AG10803 (cell line): ENCODE results near the gene PTPN4.

Experiments used
- DNase-seq: peaks from one replicate; pipeline ENCODE4 v3.0.0; 2010; ENCODE audit warnings: low read depth
- H3K4me3 ChIP-seq: 2 replicates; pipeline ENCODE4 v1.5.1; 2011; ENCODE audit warnings: mild to moderate bottlenecking, low read length, control low read depth
- TF ChIP-seq, protein P1 (sequence below): conservative IDR thresholded peaks from 2 replicates; pipeline ENCODE4 v1.5.1; 2011; ENCODE audit warnings: mild to moderate bottlenecking, low read length, control low read depth, inconsistent platforms

The PTPN4 gene

DNA sequence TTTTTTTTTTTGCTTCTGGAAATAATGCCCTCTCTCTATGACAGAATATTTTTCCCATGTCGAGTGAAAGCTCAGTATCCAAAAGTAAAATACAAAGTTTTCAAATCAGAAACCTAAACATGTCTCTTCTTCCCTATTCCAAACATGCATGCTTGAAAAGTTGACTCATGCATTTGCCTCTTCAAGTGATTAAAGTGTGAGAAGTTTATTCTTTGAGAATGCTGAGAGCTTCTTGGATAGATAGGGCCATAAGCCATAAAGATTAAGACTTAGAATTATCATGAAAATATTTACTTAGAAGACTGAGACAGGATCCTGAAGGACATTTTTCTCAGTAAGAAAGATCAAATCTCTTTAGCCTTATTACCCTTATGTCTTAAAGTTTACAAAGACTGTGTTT is 154.5 kb downstream of the PTPN4 start:
- TF ChIP-seq, protein P1, sequence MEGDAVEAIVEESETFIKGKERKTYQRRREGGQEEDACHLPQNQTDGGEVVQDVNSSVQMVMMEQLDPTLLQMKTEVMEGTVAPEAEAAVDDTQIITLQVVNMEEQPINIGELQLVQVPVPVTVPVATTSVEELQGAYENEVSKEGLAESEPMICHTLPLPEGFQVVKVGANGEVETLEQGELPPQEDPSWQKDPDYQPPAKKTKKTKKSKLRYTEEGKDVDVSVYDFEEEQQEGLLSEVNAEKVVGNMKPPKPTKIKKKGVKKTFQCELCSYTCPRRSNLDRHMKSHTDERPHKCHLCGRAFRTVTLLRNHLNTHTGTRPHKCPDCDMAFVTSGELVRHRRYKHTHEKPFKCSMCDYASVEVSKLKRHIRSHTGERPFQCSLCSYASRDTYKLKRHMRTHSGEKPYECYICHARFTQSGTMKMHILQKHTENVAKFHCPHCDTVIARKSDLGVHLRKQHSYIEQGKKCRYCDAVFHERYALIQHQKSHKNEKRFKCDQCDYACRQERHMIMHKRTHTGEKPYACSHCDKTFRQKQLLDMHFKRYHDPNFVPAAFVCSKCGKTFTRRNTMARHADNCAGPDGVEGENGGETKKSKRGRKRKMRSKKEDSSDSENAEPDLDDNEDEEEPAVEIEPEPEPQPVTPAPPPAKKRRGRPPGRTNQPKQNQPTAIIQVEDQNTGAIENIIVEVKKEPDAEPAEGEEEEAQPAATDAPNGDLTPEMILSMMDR = no peak
- no peak overlapping the region for H3K4me3 ChIP-seq
- DNase-seq = no peak

- TF ChIP-seq, protein P1 = no peak
- H3K4me3 ChIP-seq = no peak overlapping the region
- DNase-seq = no peak
Observed at GRCh38 chr2:119921825-119922224, 162.1 kb downstream of the PTPN4 start.

DNA sequence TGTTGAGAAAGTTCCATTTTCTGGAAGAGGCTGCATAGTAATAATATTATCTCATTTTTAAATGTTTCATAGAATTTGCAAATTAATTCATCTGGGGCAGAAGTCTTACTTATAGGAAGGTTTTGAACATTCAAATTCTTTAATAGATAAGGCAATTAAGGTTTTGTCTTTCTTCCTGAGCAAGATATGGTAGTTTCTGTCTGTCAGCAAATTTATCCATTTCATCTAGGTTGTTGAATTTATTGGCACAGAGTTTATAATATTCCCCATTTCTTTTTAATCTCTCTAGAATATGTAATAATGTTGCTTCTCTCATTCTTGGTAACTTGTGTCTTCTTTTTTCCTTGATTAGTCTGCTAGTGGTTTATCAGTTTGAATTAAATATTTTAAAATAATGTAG is 163.0 kb downstream of the PTPN4 start:
- H3K4me3 ChIP-seq = no peak overlapping the region
- DNase-seq = no peak
- TF ChIP-seq, protein P1 = no peak

GRCh38 chr2:119929537-119929936 is 169.8 kb downstream of the PTPN4 start:
- H3K4me3 ChIP-seq = no peak overlapping the region
- TF ChIP-seq, protein P1 = no peak
- no peak for DNase-seq

DNA sequence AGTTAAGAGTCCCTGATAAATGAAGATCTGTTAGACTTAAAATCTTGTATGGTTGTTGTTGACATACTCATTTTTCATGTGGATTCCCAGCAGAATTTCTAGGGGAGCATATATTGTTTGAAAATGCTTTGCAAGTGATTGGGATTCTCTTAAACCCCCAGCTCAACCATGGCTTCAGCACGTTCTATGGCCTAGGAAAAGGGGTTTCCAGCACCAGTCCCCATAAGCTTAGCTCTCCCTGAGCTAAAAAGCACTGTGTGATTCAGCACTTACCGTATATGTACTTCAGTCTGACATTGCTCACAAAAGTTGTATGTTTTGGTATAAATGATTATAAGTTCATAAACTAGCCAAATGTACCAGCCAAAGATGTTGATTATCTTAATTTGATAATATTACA is 173.1 kb downstream of the PTPN4 start:
- no peak overlapping the region for H3K4me3 ChIP-seq
- no peak for DNase-seq
- TF ChIP-seq, protein P1 = no peak

DNA sequence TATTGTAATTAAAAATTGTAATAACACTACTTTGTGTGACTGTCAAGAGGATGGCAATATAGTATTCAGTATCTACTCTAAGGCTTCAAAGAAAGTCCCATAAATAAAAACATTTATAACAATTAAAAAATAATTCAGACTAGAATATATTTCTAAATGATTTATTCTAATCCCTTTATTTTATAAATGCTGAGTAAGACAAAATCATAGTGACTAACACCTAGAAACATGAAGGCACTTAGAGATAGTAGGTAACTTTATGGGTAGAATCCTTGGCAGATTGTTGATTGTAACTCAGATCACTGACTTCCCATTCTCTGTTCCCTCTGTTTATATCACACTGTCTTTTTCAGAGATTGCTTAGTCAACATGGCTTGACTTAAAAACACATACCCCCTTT is 174.6 kb downstream of the PTPN4 start:
- H3K4me3 ChIP-seq = no peak overlapping the region
- no peak for DNase-seq
- TF ChIP-seq, protein P1 = no peak

- H3K4me3 ChIP-seq = no peak overlapping the region
- TF ChIP-seq, protein P1 = no peak
- no peak for DNase-seq
Observed at GRCh38 chr2:119937680-119938079, 178.0 kb downstream of the PTPN4 start.
